OCI-LY7 (cell line): Measurements from ENCODE around the gene CRTC1.

ENCODE experiments used
- CTCF ChIP-seq: fragments of 200-600 bp; sonication (generic); conservative IDR thresholded peaks from 2 replicates; pipeline ENCODE4 v1.5.1; 2014; ENCODE audit warnings: mild to moderate bottlenecking, antibody characterized with exemption, low read length, moderate library complexity, mixed read lengths
- EZH2phosphoT487 ChIP-seq: fragments of 200-600 bp; sonication (generic); IDR thresholded peaks from 2 replicates; pipeline ENCODE4 v1.6.1; 2018; ENCODE audit warnings: low read depth, borderline replicate concordance, mild to moderate bottlenecking, mixed run types, antibody characterized with exemption, low read length, moderate library complexity, mixed read lengths

- TF ChIP-seq CTCF (no peak), EZH2phosphoT487 (no peak)
These were observed 43.4 kb downstream of the CRTC1 start for GRCh38 chr19:18726846-18727245.
